Measurements from ENCODE around the gene IFITM10. TPM values are rescaled to one million over a fixed set of nuclear protein-coding genes. Genes with fewer than 3 reads are reported as not detected.

The IFITM10 gene
- total and polyA plus RNA-seq, 9 of the 15 experiments (the other 6 are each of a cell fraction or from before 2014, with no cell fraction given), result 0.08 to 0.13 (median 0.09) TPM; not detected in 6

- Histone ChIP-seq H3K9ac (ENCODE audit: insufficient read depth in 1 of 2, low read depth in 2 of 2, low read length in 2 of 2) (no peak overlapping the region), H3K36me3 (ENCODE audit: control insufficient read depth, insufficient read depth, low read length) (peaks cover 13% of the 10 kb centered on the region; the same call in 1 of the 3 replicates), H3K27me3 (ENCODE audit: control insufficient read depth in 2 of 2, insufficient read depth in 2 of 2, low read length in 2 of 2) (no peaks in the 10 kb centered on the region), H3K9me3 (replicated peaks; ENCODE audit: control insufficient read depth, insufficient read depth, low read depth, low read length) (no peaks in the 10 kb centered on the region), H3K4me3 (no peak overlapping the region), H3K4me1 (replicated peaks in 1 of 2; ENCODE audit: control insufficient read depth in 2 of 2, insufficient read depth in 2 of 2, low read length in 2 of 2) (peaks cover 0 to 48% of the 10 kb centered on the region in 2 experiments; a peak in 2 of 5 replicates), H4K20me1 (replicated peaks; ENCODE audit: control insufficient read depth, insufficient read depth, low read length) (no peaks in the 10 kb centered on the region; the same call in 1 of the 2 replicates), H3K79me2 (ENCODE audit: control insufficient read depth, insufficient read depth, low read length) (no peaks in the 10 kb centered on the region), H3K4me2 (ENCODE audit: insufficient read depth, low read length) (no peak overlapping the region), H3K9me1 (ENCODE audit: control insufficient read depth, insufficient read depth, low read length) (no peaks in the 10 kb centered on the region), H3K27ac (ENCODE audit: extremely low read depth, low read depth, low read length) (no peak overlapping the region), H2AFZ (ENCODE audit: low read depth, low read length) (no peak overlapping the region)
- TF ChIP-seq EGR1 (conservative IDR thresholded peaks at IDR 0.05) (peak; percentile 70), PHF20 (IDR thresholded peaks at IDR 0.05; ENCODE audit: partially characterized antibody) (no peak)
- FAIRE-seq (no peak), ATAC-seq (no peak), DNase-seq (ENCODE audit: extremely low read depth in 1 of 4, low spot score in 3 of 4) (no peak)
- in situ Hi-C loops (cut with MboI), result no loop called here
- no TSS peak for BruUV-seq (replicated peaks)
- POLR2A ChIA-PET, result interaction anchor here (0.6 kb wide), 1 partner anchor 19 kb away, joined by 3 read pairs; no protein-coding TSS in a partner anchor
- intact Hi-C loops (cut with micrococcal nuclease), result no loop called here
- CTCF ChIA-PET (ENCODE audit: low intra/inter-chr PET ratio), result no interaction called here
- 86% methylated on average over 11 of the region's 38 CpGs for WGBS (ENCODE audit: insufficient coverage, low coverage, missing lambda C conversion rate)
Measured at GRCh38 chr11:1753229-1753928, 3.0 kb upstream of the IFITM10 start.

GRCh38 chr11:1752907-1753228, 2.5 kb upstream of the IFITM10 start:
- peaks cover 13% of the 10 kb centered on the region; the same call in 1 of the 3 replicates for H3K36me3 ChIP-seq (ENCODE audit: control insufficient read depth, insufficient read depth, low read length)
- peaks cover 0 to 43% of the 10 kb centered on the region in 2 experiments; a peak in 2 of 5 replicates for H3K4me1 ChIP-seq (replicated peaks in 1 of 2; ENCODE audit: control insufficient read depth in 2 of 2, insufficient read depth in 2 of 2, low read length in 2 of 2)
- in situ Hi-C loops (cut with MboI) (no loop called here), intact Hi-C loops (cut with micrococcal nuclease) (no loop called here)
- no peaks in the 10 kb centered on the region for H3K79me2 ChIP-seq (ENCODE audit: control insufficient read depth, insufficient read depth, low read length)
- no peaks in the 10 kb centered on the region for H3K9me1 ChIP-seq (ENCODE audit: control insufficient read depth, insufficient read depth, low read length)
- POLR2A ChIA-PET, result interaction anchor here (0.6 kb wide), 1 partner anchor 19 kb away, joined by 3 read pairs; no protein-coding TSS in a partner anchor
- CTCF ChIA-PET (ENCODE audit: low intra/inter-chr PET ratio), result interaction anchor here (0.9 kb wide), 1 partner anchor 42 kb away, joined by 3 read pairs; no protein-coding TSS in a partner anchor
- TF ChIP-seq TBL1XR1 (IDR thresholded peaks at IDR 0.05; ENCODE audit: low read length in 2 of 2), result no peak
- H2AFZ ChIP-seq (ENCODE audit: low read depth, low read length), result no peak overlapping the region
- H3K4me2 ChIP-seq (ENCODE audit: insufficient read depth, low read length), result no peak overlapping the region
- peak overlapping the region in 1 of 2 experiments; percentile 26; a peak in 1 of 4 replicates for H3K9ac ChIP-seq (ENCODE audit: insufficient read depth in 1 of 2, low read depth in 2 of 2, low read length in 2 of 2)
- H3K27me3 ChIP-seq (ENCODE audit: control insufficient read depth in 2 of 2, insufficient read depth in 2 of 2, low read length in 2 of 2), result no peaks in the 10 kb centered on the region
- no peaks in the 10 kb centered on the region for H3K9me3 ChIP-seq (replicated peaks; ENCODE audit: control insufficient read depth, insufficient read depth, low read depth, low read length)
- no peak for FAIRE-seq
- BruUV-seq (replicated peaks), result TSS peak; percentile 83
- no peaks in the 10 kb centered on the region; the same call in 1 of the 2 replicates for H4K20me1 ChIP-seq (replicated peaks; ENCODE audit: control insufficient read depth, insufficient read depth, low read length)
- no peak for DNase-seq (ENCODE audit: extremely low read depth in 1 of 4, low spot score in 3 of 4)
- ATAC-seq, result no peak
- 87% methylated on average over 10 of the region's 10 CpGs for WGBS (ENCODE audit: insufficient coverage, low coverage, missing lambda C conversion rate)
- no peak overlapping the region for H3K27ac ChIP-seq (ENCODE audit: extremely low read depth, low read depth, low read length)
- no peak overlapping the region for H3K4me3 ChIP-seq

Measured in K562 (cell line).